ENCODE results near the gene ALOX12. TPM values are rescaled to one million over a fixed set of nuclear protein-coding genes. Genes with fewer than 3 reads are reported as not detected.

The ALOX12 gene
- total RNA-seq, 1 donor from 2014 or later, result not detected

DNA sequence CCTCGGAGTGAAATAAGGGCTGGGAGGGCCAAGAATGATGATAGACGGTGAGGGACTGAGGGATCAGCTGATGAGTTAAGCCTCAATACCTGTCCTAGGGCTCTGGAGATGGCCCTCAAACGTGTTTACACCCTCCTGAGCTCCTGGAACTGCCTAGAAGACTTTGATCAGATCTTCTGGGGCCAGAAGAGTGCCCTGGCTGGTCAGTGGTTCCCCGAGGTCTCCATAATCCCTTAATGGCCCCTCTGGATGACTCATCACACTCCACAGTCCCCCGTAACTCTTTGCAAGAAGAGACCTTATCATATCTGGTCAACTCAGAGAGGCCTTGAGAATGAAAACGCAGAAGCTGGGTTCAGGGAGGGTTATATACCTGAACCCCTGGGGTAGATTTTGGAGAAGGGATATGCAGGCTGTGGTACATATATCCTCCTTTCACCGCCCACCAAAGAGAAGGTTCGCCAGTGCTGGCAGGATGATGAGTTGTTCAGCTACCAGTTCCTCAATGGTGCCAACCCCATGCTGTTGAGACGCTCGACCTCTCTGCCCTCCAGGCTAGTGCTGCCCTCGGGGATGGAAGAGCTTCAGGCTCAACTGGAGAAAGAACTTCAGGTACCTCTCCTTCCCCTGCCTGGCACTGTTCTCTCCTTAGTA is 3.1 kb downstream of the ALOX12 start:
- intact Hi-C loops (cut with DNase I), result no loop called here
- DNase-seq (ENCODE audit: low spot score) (no peak), ATAC-seq (no peak)

DNA sequence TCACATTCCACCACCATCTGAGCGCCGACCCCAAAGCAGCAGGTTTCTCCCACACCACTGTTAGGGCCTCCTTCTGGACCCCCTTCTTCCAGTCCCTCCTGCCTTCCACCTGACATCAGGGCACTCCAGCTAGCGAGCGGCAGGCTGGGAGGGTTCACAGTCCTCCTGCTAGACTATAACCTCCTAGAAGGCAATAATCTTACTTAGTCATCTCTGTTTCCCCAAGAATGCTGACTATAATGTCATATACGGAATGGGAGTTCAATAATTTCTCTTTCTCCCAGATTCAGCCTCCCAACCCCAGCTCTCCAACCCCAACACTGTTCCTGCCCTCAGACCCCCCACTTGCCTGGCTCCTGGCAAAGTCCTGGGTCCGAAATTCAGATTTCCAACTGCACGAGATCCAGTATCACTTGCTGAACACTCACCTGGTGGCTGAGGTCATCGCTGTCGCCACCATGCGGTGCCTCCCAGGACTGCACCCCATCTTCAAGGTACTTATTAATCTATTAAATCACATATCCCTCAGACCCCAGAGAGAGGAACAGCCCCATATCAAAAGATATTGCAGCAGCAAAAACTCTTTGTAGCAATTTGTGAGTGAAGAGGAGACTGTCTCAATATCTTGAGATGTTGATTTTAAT is 5.6 kb downstream of the ALOX12 start:
- intact Hi-C loops (cut with DNase I), result loop anchor here (10.0 kb wide), 1 partner anchor 337 kb away; no protein-coding TSS in a partner anchor
- ATAC-seq (no peak), DNase-seq (ENCODE audit: low spot score) (no peak)

DNA sequence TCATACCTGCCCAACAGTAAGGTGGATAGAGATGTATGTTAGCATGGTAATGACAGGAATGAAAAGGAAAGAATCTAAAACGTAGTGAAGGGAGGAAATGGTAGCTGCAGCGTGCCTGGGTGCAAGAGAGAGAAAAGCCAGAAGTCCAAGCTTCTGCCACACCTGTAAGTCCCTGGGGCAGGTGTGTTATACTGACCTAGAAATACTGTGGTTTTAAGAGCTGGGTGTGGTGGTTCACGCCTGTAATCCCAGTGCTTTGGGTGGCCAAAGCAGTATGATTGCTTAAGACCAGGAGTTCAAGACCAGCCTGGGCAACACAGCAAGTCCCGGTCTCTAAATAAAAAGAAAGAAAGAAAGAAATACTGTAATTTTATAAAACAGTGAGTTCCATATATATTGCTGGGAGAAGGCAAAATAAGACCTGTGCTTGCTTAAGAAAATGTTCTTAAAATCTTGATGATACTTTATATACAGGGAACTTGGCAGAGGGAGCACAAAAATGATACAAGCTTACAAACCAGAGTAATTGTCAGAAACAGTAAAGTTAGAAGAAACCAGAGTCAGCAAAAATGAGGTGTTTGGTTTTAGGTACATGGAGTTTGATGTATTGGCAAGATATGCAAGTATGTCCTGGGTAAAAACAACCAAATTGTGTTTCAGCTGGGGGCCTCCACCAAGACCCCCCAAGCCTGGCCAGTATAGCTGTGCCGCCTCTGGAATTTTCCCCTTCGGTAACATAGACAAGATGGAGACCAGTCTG is 6.6 kb downstream of the ALOX12 start:
- ATAC-seq (no peak), DNase-seq (ENCODE audit: low spot score) (no peak)
- intact Hi-C loops (cut with DNase I), result loop anchor here (10.0 kb wide), 1 partner anchor 338 kb away; no protein-coding TSS in a partner anchor

DNA sequence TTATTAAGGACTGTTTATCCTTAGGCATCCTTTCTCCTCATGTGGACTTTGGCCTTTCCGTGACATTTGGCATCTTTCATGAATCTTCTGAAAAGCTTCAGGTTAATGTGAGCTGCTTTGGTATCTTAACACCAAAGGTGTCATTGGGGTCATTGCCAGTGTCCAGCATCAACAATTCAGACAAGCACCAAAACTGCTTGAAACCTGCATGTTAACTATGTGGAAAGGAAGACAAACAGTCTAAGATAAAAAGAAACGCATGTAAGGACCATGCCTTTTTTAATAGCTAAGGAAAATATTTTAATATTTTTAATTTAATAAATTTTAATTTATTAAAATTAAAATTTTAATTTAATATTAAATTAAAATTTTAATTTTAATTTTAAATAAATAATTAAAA is 7.9 kb downstream of the ALOX12 start:
- DNase-seq (ENCODE audit: low spot score) (no peak), ATAC-seq (no peak)
- intact Hi-C loops (cut with DNase I), result loop anchor here (10.0 kb wide), 1 partner anchor 339 kb away; no protein-coding TSS in a partner anchor

DNA sequence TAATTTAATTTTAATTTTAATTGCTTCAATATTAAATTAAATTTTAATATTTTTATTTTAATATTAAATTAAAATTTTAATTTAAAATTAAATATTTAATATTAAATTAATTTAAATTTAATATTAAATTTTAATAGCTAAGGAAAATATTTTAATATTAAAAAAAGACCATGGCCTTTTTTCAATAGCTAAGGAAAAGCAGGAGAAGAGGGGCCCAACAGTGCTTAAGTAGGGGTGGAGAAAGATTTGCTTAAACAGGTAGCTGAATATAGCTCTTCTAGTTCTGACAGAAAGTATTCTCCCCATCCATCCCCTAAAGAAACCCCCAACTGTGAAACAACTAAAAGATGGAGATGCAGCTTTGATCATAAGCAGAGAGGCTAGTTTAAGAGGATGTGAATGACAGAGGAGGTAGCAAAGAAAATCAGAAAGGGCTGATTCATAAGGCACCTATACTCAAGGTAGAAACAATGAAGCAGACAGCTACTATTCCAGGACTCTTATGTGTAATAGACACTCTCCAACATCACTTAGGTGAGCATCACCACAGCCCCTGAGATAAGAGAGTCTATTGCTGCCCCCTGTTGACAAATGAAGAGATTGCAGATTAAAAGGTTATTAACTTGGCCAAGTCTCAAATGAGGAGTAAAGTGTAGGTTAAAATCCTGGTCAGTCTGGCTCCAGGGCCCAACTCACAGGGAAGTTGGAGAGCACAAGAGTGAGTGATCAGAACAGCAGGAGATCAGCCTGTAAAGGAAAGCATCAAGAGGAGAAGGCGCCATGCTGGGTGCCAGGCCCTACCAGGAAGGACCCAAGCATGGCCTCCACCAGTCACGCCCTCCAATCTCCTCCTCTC is 8.8 kb downstream of the ALOX12 start:
- intact Hi-C loops (cut with DNase I), result loop anchor here (10.0 kb wide), 1 partner anchor 340 kb away; no protein-coding TSS in a partner anchor
- ATAC-seq (peak; percentile 75), DNase-seq (ENCODE audit: low spot score) (no peak)

DNA sequence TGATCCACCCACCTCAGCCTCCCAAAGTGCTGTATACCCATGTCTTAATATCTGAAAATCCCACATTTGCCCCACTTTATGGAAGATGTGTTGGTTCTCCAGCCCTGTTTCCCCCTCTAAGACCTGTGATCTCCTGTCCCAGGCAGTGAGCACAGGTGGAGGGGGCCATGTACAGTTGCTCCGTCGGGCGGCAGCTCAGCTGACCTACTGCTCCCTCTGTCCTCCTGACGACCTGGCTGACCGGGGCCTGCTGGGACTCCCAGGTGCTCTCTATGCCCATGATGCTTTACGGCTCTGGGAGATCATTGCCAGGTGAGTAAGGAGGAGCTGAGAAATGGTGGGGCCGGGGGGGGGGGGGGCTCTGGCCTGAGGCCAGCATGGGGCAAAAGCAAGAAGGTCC is 9.9 kb downstream of the ALOX12 start:
- intact Hi-C loops (cut with DNase I), result loop anchor here (10.0 kb wide), 1 partner anchor 341 kb away; no protein-coding TSS in a partner anchor
- DNase-seq (ENCODE audit: low spot score), result no peak
- ATAC-seq, result no peak

GRCh38 chr17:7007143-7007542 is 11.3 kb downstream of the ALOX12 start:
- DNase-seq (ENCODE audit: low spot score), result no peak
- intact Hi-C loops (cut with DNase I), result loop anchor here (10.0 kb wide), 1 partner anchor 342 kb away; no protein-coding TSS in a partner anchor
- ATAC-seq, result no peak

- ATAC-seq (no peak), DNase-seq (ENCODE audit: low spot score) (no peak)
- intact Hi-C loops (cut with DNase I), result loop anchor here (10.0 kb wide), 1 partner anchor 844 kb away; the partner anchor contains the start of genes CYB5D1, NAA38 and TMEM88
Observed at GRCh38 chr17:7010523-7010922, 14.7 kb downstream of the ALOX12 start.

- DNase-seq (ENCODE audit: low spot score) (no peak), ATAC-seq (no peak)
- intact Hi-C loops (cut with DNase I), result loop anchor here (10.0 kb wide), 1 partner anchor 843 kb away; the partner anchor contains the start of genes CYB5D1, NAA38 and TMEM88
Observed at GRCh38 chr17:7011415-7011814, 15.6 kb downstream of the ALOX12 start.

GRCh38 chr17:7011942-7012254 is 16.0 kb downstream of the ALOX12 start:
- no peak for ATAC-seq
- intact Hi-C loops (cut with DNase I), result loop anchor here (10.0 kb wide), 1 partner anchor 843 kb away; the partner anchor contains the start of genes CYB5D1, NAA38 and TMEM88

DNA sequence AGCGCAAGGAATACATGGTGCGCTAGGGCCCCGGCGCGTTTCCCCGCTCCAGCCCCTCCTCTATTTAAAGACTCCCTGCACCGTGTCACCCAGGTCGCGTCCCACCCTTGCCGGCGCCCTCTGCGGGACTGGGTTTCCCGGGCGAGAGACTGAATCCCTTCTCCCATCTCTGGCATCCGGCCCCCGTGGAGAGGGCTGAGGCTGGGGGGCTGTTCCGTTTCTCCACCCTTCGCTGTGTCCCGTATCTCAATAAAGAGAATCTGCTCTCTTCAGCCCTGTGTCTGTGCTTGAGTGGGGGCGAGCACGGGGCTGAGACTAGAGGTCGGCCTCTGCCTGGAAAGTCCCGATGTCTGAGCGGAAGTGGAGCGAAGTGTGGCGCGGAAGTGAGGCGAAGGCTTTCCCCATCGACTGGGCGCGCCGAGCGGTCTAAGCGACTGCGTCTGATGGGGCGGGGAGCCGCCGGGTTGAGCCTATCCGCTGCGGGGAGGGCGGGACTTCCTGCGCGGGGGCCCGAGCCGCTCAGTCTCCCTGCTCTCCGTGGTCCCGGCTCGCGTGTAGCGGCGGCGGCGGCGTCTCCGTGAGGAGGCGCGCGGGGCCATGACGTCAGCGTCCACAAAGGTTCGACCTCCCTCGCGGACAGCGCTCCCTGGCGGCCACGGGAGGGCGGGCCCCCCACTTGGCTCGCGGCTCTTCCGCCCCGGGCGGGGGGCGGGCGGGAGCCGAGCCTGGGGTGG is 18.6 kb downstream of the ALOX12 start:
- intact Hi-C loops (cut with DNase I), result loop anchor here (10.0 kb wide), 1 partner anchor 840 kb away; the partner anchor contains the start of genes CYB5D1, NAA38 and TMEM88
- ATAC-seq, result peak; percentile 90
- peak; percentile 98 for DNase-seq (ENCODE audit: low spot score)

More at GRCh38 chr17:7011942-7012254, 16.0 kb downstream of the ALOX12 start:
- no peak for DNase-seq (ENCODE audit: low spot score)

GRCh38 chr17:7014995-7015958 is 19.4 kb downstream of the ALOX12 start:
- ATAC-seq (no peak), DNase-seq (ENCODE audit: low spot score) (no peak)
- intact Hi-C loops (cut with DNase I), result loop anchor here (10.0 kb wide), 1 partner anchor 840 kb away; the partner anchor contains the start of genes CYB5D1, NAA38 and TMEM88

DNA sequence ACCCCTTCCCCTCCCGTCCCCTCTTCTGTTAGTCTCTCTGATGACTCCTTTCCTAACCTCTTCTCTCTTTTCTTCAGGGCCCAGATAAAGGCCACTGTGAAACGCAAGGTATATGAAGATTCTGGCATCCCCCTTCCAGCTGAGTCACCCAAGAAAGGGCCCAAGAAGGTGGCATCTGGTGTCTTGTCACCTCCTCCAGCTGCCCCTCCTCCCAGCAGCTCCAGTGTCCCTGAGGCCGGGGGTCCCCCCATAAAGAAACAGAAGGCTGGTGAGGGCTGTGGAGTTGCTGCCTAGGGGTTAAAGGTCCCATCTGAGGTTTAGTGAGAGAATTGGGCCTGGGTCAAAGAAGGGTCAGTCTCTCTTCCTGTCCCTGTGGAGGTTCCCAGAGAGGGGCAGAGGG is 20.6 kb downstream of the ALOX12 start:
- DNase-seq (ENCODE audit: low spot score), result no peak
- intact Hi-C loops (cut with DNase I), result loop anchor here (10.0 kb wide), 1 partner anchor 838 kb away; the partner anchor contains the start of genes CYB5D1, NAA38 and TMEM88

GRCh38 chr17:7016886-7017826 is 21.3 kb downstream of the ALOX12 start:
- intact Hi-C loops (cut with DNase I), result loop anchor here (10.0 kb wide), 1 partner anchor 838 kb away; the partner anchor contains the start of genes CYB5D1, NAA38 and TMEM88
- ATAC-seq, result no peak
- DNase-seq (ENCODE audit: low spot score), result no peak

More for the DNA sequence above, 20.6 kb downstream of the ALOX12 start:
- no peak for ATAC-seq

DNA sequence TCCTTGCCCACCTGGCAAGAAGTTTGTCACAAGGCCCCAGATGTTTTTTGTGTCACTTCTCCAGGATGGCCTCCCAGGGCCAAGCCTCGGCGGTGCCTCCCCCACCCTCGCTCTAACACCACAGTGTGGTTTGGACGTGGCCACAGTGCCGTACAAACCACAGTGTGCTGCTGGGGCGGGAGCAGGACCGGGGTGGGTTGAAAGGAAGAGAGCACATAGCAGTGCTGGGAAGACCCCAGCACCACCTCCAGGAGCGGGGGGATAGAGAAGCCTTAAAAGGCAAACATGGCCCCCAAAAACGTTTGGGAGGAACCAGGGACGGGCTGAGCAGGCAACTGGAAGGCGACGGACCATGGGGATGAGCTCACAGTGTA is 22.0 kb downstream of the ALOX12 start:
- no peak for DNase-seq (ENCODE audit: low spot score)
- no peak for ATAC-seq
- intact Hi-C loops (cut with DNase I), result loop anchor here (10.0 kb wide), 1 partner anchor 837 kb away; the partner anchor contains the start of genes CYB5D1, NAA38 and TMEM88

All from sciatic nerve (tissue), 2 donors.